GM19463 (cell line): Measurements from ENCODE around the gene CIB4.
"Not testable (repeated sequence)": the region's sequence is repeated elsewhere in the genome, so short reads cannot be mapped to it uniquely, and the experiment has no call there.

Source experiments
- ATAC-seq: cut with Tn5 transposase; IDR thresholded peaks from one replicate; pipeline ENCODE4 v1.9.1; 2021; ENCODE audit warnings: mild to moderate bottlenecking, moderate library complexity; ENCODE audit not compliant: unreplicated experiment

CIB4 gene

GRCh38 chr2:26668041-26668440 is 26.9 kb upstream of the CIB4 start:
- ATAC-seq: no peak

- no peak for ATAC-seq
Measured at GRCh38 chr2:26666671-26667070, 25.5 kb upstream of the CIB4 start.

GRCh38 chr2:26665296-26665695 is 24.1 kb upstream of the CIB4 start:
- not testable (repeated sequence) for ATAC-seq

GRCh38 chr2:26660363-26660962 is 19.3 kb upstream of the CIB4 start:
- ATAC-seq: no peak

GRCh38 chr2:26658691-26659346 is 17.7 kb upstream of the CIB4 start:
- no peak for ATAC-seq

- ATAC-seq: no peak
Measured at GRCh38 chr2:26657265-26657664, 16.1 kb upstream of the CIB4 start.

GRCh38 chr2:26655611-26656195 is 14.5 kb upstream of the CIB4 start:
- no peak for ATAC-seq

- not testable (repeated sequence) for ATAC-seq
Measured at GRCh38 chr2:26655120-26655519, 14.0 kb upstream of the CIB4 start.

- no peak for ATAC-seq
Measured at GRCh38 chr2:26654061-26654340, 12.8 kb upstream of the CIB4 start.

GRCh38 chr2:26653207-26654060 is 12.3 kb upstream of the CIB4 start:
- ATAC-seq: no peak

- ATAC-seq: no peak
Measured at GRCh38 chr2:26652361-26653041, 11.3 kb upstream of the CIB4 start.

- ATAC-seq: no peak
Measured at GRCh38 chr2:26651799-26652198, 10.6 kb upstream of the CIB4 start.

GRCh38 chr2:26651470-26651771 is 10.3 kb upstream of the CIB4 start:
- ATAC-seq: no peak

GRCh38 chr2:26650713-26651469 is 9.7 kb upstream of the CIB4 start:
- ATAC-seq: no peak

GRCh38 chr2:26649992-26650712 is 9.0 kb upstream of the CIB4 start:
- no peak for ATAC-seq

- ATAC-seq: no peak
Measured at GRCh38 chr2:26649322-26649721, 8.2 kb upstream of the CIB4 start.

- ATAC-seq: no peak
Measured at GRCh38 chr2:26648516-26648915, 7.3 kb upstream of the CIB4 start.

GRCh38 chr2:26647981-26648380 is 6.8 kb upstream of the CIB4 start:
- no peak for ATAC-seq

GRCh38 chr2:26646986-26647672 is 6.0 kb upstream of the CIB4 start:
- ATAC-seq: no peak
